Smooth muscle cell (in vitro differentiated cells): ENCODE measurements around the gene FGD4. TPM values are rescaled to one million over a fixed set of nuclear protein-coding genes. Genes with fewer than 3 reads are reported as not detected.
A peak's percentile ranks its signal among the peaks of the same experiment; 100 is the strongest.

ENCODE experiments used
- DNase-seq: peaks from one replicate; lab custom pipeline; 2025; ENCODE audit not compliant: unreplicated experiment; lab: John Stamatoyannopoulos, UW
- H2AFZ ChIP-seq: fragments of 200-600 bp; sonication (generic); 2 replicates; pipeline ENCODE4 v1.6.0; 2016; ENCODE audit warnings: antibody characterized with exemption, low read depth, mild to moderate bottlenecking
- H3F3A ChIP-seq: fragments of 200-600 bp; sonication (generic); 2 replicates; pipeline ENCODE4 v1.6.0; 2017; ENCODE audit warnings: antibody characterized with exemption, low read depth
- H3K27ac ChIP-seq: fragments of 200-600 bp; sonication (generic); 2 replicates; pipeline ENCODE4 v1.5.1; 2016; ENCODE audit warnings: low read depth, mild to moderate bottlenecking
- H3K27me3 ChIP-seq: fragments of 200-600 bp; sonication (generic); 2 replicates; pipeline ENCODE4 v1.6.1; 2016; ENCODE audit warnings: low read depth, mild to moderate bottlenecking
- H3K36me3 ChIP-seq: fragments of 200-600 bp; sonication (generic); 2 replicates; pipeline ENCODE4 v1.5.1; 2016; ENCODE audit warnings: low read depth
- H3K4me1 ChIP-seq: fragments of 200-600 bp; sonication (generic); 2 replicates; pipeline ENCODE4 v1.5.1; 2016; ENCODE audit warnings: low read depth
- H3K4me2 ChIP-seq: fragments of 200-600 bp; sonication (generic); 2 replicates; pipeline ENCODE4 v1.6.0; 2016; ENCODE audit warnings: mild to moderate bottlenecking
- H3K4me3 ChIP-seq: fragments of 200-600 bp; sonication (generic); 2 replicates; pipeline ENCODE4 v1.5.1; 2016; ENCODE audit warnings: mild to moderate bottlenecking
- H3K79me2 ChIP-seq: fragments of 200-600 bp; sonication (generic); 2 replicates; pipeline ENCODE4 v1.6.0; 2016; ENCODE audit warnings: low read depth, mild to moderate bottlenecking
- H3K9ac ChIP-seq: fragments of 200-600 bp; sonication (generic); 2 replicates; pipeline ENCODE4 v1.6.0; 2016; ENCODE audit warnings: low read depth
- H3K9me3 ChIP-seq: fragments of 200-600 bp; sonication (generic); replicated peaks from 2 replicates; pipeline ENCODE4 v1.5.1; 2016; ENCODE audit warnings: low read depth
- H4K20me1 ChIP-seq: fragments of 200-600 bp; sonication (generic); 2 replicates; pipeline ENCODE4 v1.6.0; 2016; ENCODE audit warnings: low read depth
- CTCF ChIP-seq: fragments of 200-600 bp; sonication (generic); IDR thresholded peaks from 2 replicates; pipeline ENCODE4 v1.5.1; 2017; ENCODE audit warnings: borderline replicate concordance, mild to moderate bottlenecking, antibody characterized with exemption; ENCODE audit not compliant: insufficient read depth, poor library complexity, severe bottlenecking
- WGBS: methylation state at CpG from one replicate; pipeline ENCODE4 v1.1.7; 2016; ENCODE audit warnings: low lambda C conversion rate; 5-methylcytosine and 5-hydroxymethylcytosine counted together
- polyA plus RNA-seq: library from polyadenylated mRNA; unstranded; fragments of >200 nt; fragmentation: Nextera tagmentation; extraction: Ambion mirVana; gene quantifications from 2 replicates; pipeline ENCODE4 v1.2.1, GENCODE V29; 2016
- total RNA-seq: library from RNA; depleted of rRNA; stranded (reverse); fragments of >200 nt; gene quantifications from 2 replicates; pipeline ENCODE4 v1.2.3, GENCODE V29; 2014

The FGD4 gene
- total and polyA plus RNA-seq, 2 experiments from 2014 or later = 0.42 to 5.8 TPM

GRCh38 chr12:32583534-32583933 is 184.2 kb downstream of the FGD4 start:
- no peaks in the 10 kb centered on the region for H3K79me2 ChIP-seq
- 44% methylated on average over 1 of the region's 1 CpG for WGBS
- no peak for DNase-seq

GRCh38 chr12:32585680-32586079 is 186.3 kb downstream of the FGD4 start:
- Histone ChIP-seq H3K9ac (no peak overlapping the region), H3K27ac (no peak overlapping the region), H3K36me3 (no peaks in the 10 kb centered on the region), H4K20me1 (no peaks in the 10 kb centered on the region), H3K79me2 (no peaks in the 10 kb centered on the region), H3K4me2 (no peak overlapping the region), H3K4me1 (no peaks in the 10 kb centered on the region), H3K27me3 (no peaks in the 10 kb centered on the region), H2AFZ (no peak overlapping the region), H3K4me3 (no peak overlapping the region), H3K9me3 (no peaks in the 10 kb centered on the region), H3F3A (peaks cover 10% of the 10 kb centered on the region)
- DNase-seq = no peak
- TF ChIP-seq CTCF = no peak
- WGBS = 93% methylated on average over 5 of the region's 5 CpGs

More at GRCh38 chr12:32583534-32583933, 184.2 kb downstream of the FGD4 start:
- Histone ChIP-seq H3K9me3 (no peaks in the 10 kb centered on the region), H4K20me1 (no peaks in the 10 kb centered on the region), H3F3A (peaks cover 10% of the 10 kb centered on the region), H3K27ac (peak overlapping the region; percentile 66), H3K9ac (no peak overlapping the region), H3K4me3 (no peak overlapping the region), H3K4me2 (peak overlapping the region; percentile 26), H3K36me3 (no peaks in the 10 kb centered on the region), H2AFZ (peak overlapping the region; percentile 14), H3K27me3 (no peaks in the 10 kb centered on the region), H3K4me1 (no peaks in the 10 kb centered on the region)
- TF ChIP-seq CTCF = no peak

GRCh38 chr12:32586390-32586789 is 187.0 kb downstream of the FGD4 start:
- Histone ChIP-seq H3K27ac (no peak overlapping the region), H3F3A (peaks cover 10% of the 10 kb centered on the region), H3K4me2 (no peak overlapping the region), H2AFZ (no peak overlapping the region), H3K4me3 (no peak overlapping the region), H3K36me3 (no peaks in the 10 kb centered on the region), H3K27me3 (no peaks in the 10 kb centered on the region), H3K4me1 (no peaks in the 10 kb centered on the region), H3K9ac (no peak overlapping the region), H3K79me2 (no peaks in the 10 kb centered on the region), H3K9me3 (no peaks in the 10 kb centered on the region), H4K20me1 (no peaks in the 10 kb centered on the region)
- no peak for DNase-seq
- TF ChIP-seq CTCF = no peak
- 45% methylated on average over 2 of the region's 2 CpGs for WGBS
